Measurements from ENCODE around the gene VDAC2.
"Not testable (repeated sequence)": the region's sequence is repeated elsewhere in the genome, so short reads cannot be mapped to it uniquely, and the experiment has no call there.

VDAC2 gene

GRCh38 chr10:75210282-75211006, at the start of gene VDAC2:
Gene VDAC2, plus strand, starts transcription at chr10:75210796. Its CDS starts 363 bp downstream, at chr10:75211159.
- DNase-seq (ENCODE audit: low spot score): peak; percentile 87

GRCh38 chr10:75165684-75166622, 44.6 kb upstream of the VDAC2 start:
- no peak for DNase-seq (ENCODE audit: low spot score)

- DNase-seq (ENCODE audit: low spot score): no peak
Measured at GRCh38 chr10:75166623-75166972, 44.0 kb upstream of the VDAC2 start.

GRCh38 chr10:75168275-75168674, 42.3 kb upstream of the VDAC2 start:
- DNase-seq (ENCODE audit: low spot score): no peak

GRCh38 chr10:75170215-75170614, 40.4 kb upstream of the VDAC2 start:
- no peak for DNase-seq (ENCODE audit: low spot score)

- DNase-seq (ENCODE audit: low spot score): no peak
Measured at GRCh38 chr10:75175046-75175445, 35.5 kb upstream of the VDAC2 start.

- DNase-seq (ENCODE audit: low spot score): no peak
Measured at GRCh38 chr10:75176046-75176445, 34.5 kb upstream of the VDAC2 start.

GRCh38 chr10:75176736-75177135, 33.9 kb upstream of the VDAC2 start:
- DNase-seq (ENCODE audit: low spot score): no peak

GRCh38 chr10:75179657-75180177, 30.9 kb upstream of the VDAC2 start:
- DNase-seq (ENCODE audit: low spot score): no peak

- peak; percentile 35 for DNase-seq (ENCODE audit: low spot score)
Measured at GRCh38 chr10:75180592-75180991, 30.0 kb upstream of the VDAC2 start.

- no peak for DNase-seq (ENCODE audit: low spot score)
Measured at GRCh38 chr10:75181073-75181472, 29.5 kb upstream of the VDAC2 start.

GRCh38 chr10:75186310-75186709, 24.3 kb upstream of the VDAC2 start:
- no peak for DNase-seq (ENCODE audit: low spot score)

GRCh38 chr10:75187961-75188426, 22.6 kb upstream of the VDAC2 start:
- peak; percentile 55 for DNase-seq (ENCODE audit: low spot score)

- not testable (repeated sequence) for DNase-seq (ENCODE audit: low spot score)
Measured at GRCh38 chr10:75188522-75188921, 22.1 kb upstream of the VDAC2 start.

- DNase-seq (ENCODE audit: low spot score): no peak
Measured at GRCh38 chr10:75189266-75190096, 21.1 kb upstream of the VDAC2 start.

GRCh38 chr10:75191821-75192568, 18.6 kb upstream of the VDAC2 start:
- peak; percentile 85 for DNase-seq (ENCODE audit: low spot score)

GRCh38 chr10:75194625-75195024, 16.0 kb upstream of the VDAC2 start:
- DNase-seq (ENCODE audit: low spot score): not testable (repeated sequence)

- DNase-seq (ENCODE audit: low spot score): no peak
Measured at GRCh38 chr10:75195035-75195763, 15.4 kb upstream of the VDAC2 start.

GRCh38 chr10:75197066-75197465, 13.5 kb upstream of the VDAC2 start:
- no peak for DNase-seq (ENCODE audit: low spot score)

GRCh38 chr10:75197906-75198305, 12.7 kb upstream of the VDAC2 start:
- no peak for DNase-seq (ENCODE audit: low spot score)
